AG04450 (cell line): Measurements from ENCODE around the gene KLHL29. TPM values are rescaled to one million over a fixed set of nuclear protein-coding genes. Genes with fewer than 3 reads are reported as not detected.

Experiments
- CTCF ChIA-PET: fragments of 300-600, 350-600 bp; formaldehyde crosslinking; extraction: SDS; loops from one replicate; lab custom pipeline; 2022; ENCODE audit warnings: antibody characterized with exemption, inconsistent platforms; lab: Charles Lee
- POLR2A ChIA-PET: fragments of 350-600 bp; formaldehyde crosslinking; extraction: SDS; loops from one replicate; lab custom pipeline; 2021; ENCODE audit warnings: antibody characterized with exemption, inconsistent platforms; lab: Yijun Ruan, JAX
- DNase-seq: peaks from one replicate; pipeline ENCODE4 v3.0.0-alpha.2; 2011; ENCODE audit warnings: low read depth, low spot score
- H3K27ac ChIP-seq: one replicate; pipeline ENCODE4 v1.5.1; 2012; ENCODE audit warnings: low read depth, low read length, control low read depth
- H3K27me3 ChIP-seq: one replicate; pipeline ENCODE4 v1.6.0; 2012; ENCODE audit warnings: low read length; ENCODE audit not compliant: control insufficient read depth, insufficient read depth
- H3K4me3 ChIP-seq: 2 replicates; pipeline ENCODE4 v1.5.1; 2011; ENCODE audit warnings: mild to moderate bottlenecking, low read depth, low read length, control low read depth
- H3K9me3 ChIP-seq: 2 replicates; pipeline ENCODE4 v1.5.1; 2012; ENCODE audit warnings: low read length; ENCODE audit not compliant: control insufficient read depth, insufficient read depth
- CTCF ChIP-seq: IDR thresholded peaks from 2 replicates; pipeline ENCODE4 v1.5.1; 2011; ENCODE audit warnings: low read depth, low read length, control low read depth, inconsistent platforms
- polyA plus RNA-seq: library from polyadenylated mRNA; depleted of rRNA; stranded (reverse); fragments of >200 nt; gene quantifications from 2 replicates; pipeline ENCODE4 v1.2.3, GENCODE V29; 2011

Gene KLHL29
- polyA plus RNA-seq, 1 experiment: 3.6 TPM

DNA sequence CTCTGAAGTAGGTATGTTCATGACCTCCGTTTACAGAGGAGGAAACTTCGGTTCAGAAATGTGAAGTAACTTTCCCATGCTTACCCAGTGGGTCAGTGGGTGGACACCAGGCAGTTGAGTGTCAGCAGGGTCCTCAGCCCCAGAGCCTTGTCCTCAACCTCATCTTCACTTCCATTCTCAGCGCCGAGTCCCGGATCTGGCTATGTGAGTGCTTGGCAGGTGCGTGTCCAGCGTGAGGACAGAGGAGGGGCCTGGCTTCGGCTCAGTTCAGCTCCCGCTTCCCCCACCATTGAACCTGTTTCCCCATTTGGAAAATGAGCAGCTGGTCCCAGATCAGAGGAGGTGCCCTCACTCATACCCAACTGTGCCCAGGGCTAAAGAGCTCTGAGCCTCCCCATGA lies 274.3 kb downstream of the KLHL29 start:
- POLR2A ChIA-PET: no interaction called here
- TF ChIP-seq CTCF: no peak
- Histone ChIP-seq H3K27me3 (peaks cover under 1% of the 10 kb centered on the region), H3K9me3 (no peaks in the 10 kb centered on the region; the same call in 1 of the 2 replicates), H3K27ac (no peak overlapping the region), H3K4me3 (no peak overlapping the region)
- DNase-seq: no peak
- CTCF ChIA-PET: interaction anchor here (0.6 kb wide), 1 partner anchor 364 kb away, joined by 3 read pairs; no protein-coding TSS in a partner anchor

- Histone ChIP-seq H3K27me3 (peaks cover 5% of the 10 kb centered on the region), H3K4me3 (no peak overlapping the region), H3K9me3 (no peaks in the 10 kb centered on the region; the same call in 1 of the 2 replicates), H3K27ac (no peak overlapping the region)
- DNase-seq: no peak
- TF ChIP-seq CTCF: no peak
- ChIA-PET POLR2A (no interaction called here), CTCF (interaction anchor here (0.6 kb wide), 1 partner anchor 364 kb away, joined by 3 read pairs; no protein-coding TSS in a partner anchor)
Measured at GRCh38 chr2:23659773-23660172, 274.8 kb downstream of the KLHL29 start.

DNA sequence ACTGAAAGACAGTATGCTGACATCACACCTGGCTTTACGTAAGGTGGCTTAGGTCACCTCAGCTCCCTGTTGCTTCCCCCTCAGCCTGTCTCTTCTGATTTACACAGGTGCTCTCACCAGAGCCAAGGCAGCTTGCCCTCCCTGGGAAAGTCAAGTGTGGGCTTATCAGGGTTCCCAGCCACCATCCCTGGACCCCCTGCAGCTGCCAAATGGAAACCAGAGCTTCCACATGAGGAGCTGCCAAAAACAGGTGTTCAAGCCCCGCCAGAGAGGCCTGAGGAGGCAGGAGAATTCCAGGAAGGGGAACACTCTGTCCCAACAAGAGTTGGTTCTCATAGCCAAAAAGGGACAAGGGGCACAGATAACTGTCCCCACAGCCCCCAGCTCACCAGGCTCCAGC lies 275.3 kb downstream of the KLHL29 start:
- no peak for DNase-seq
- H3K27ac ChIP-seq: no peak overlapping the region
- TF ChIP-seq CTCF: no peak
- H3K4me3 ChIP-seq: no peak overlapping the region
- CTCF ChIA-PET: no interaction called here
- no peaks in the 10 kb centered on the region; the same call in 1 of the 2 replicates for H3K9me3 ChIP-seq
- POLR2A ChIA-PET: no interaction called here
- H3K27me3 ChIP-seq: peaks cover 5% of the 10 kb centered on the region

DNA sequence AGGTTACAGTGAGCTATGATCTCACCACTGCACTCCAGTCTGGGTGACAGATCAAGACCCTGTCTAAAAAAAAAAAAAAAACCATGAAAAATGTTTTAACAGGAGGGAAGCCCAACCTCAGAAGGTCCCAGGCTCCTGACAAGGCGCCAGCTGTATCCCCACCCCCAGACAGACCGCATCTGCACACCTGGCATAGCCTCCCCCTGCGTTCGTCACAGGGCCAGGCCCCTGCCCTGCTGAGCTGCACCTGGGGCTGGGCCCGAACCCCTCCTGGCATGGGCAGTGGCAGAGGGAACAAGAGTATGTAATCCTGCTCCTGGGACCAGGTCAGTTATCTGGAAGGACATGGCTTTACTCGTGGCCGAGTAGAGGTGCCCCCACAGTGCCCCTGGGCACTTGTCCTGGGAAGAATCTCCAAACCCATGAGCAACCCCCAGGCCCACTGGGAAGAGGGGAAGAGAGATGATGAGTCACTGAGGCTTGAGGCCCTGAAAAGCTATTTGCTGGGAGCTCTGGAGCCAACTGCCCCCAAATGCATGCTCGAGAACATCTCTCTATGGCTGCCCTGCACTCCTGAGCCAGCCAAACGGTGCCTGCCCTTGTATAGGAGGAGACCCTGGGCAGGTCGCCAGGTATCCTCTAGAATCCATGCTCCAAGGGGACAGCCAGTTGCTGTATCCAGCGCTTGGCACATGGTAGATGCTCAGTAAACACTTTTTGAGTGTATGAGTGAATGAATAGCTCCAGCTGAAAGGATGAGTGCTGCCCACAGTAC lies 276.5 kb downstream of the KLHL29 start:
- Histone ChIP-seq H3K9me3 (no peaks in the 10 kb centered on the region; the same call in 1 of the 2 replicates), H3K27ac (no peak overlapping the region), H3K27me3 (peaks cover 5% of the 10 kb centered on the region), H3K4me3 (no peak overlapping the region)
- TF ChIP-seq CTCF: no peak
- ChIA-PET POLR2A (no interaction called here), CTCF (interaction anchor here (0.6 kb wide), 1 partner anchor 226 kb away, joined by 3 read pairs; no protein-coding TSS in a partner anchor)
- DNase-seq: no peak

- CTCF ChIA-PET: no interaction called here
- Histone ChIP-seq H3K4me3 (no peak overlapping the region), H3K9me3 (no peaks in the 10 kb centered on the region; the same call in 1 of the 2 replicates), H3K27me3 (peaks cover 5% of the 10 kb centered on the region), H3K27ac (no peak overlapping the region)
- POLR2A ChIA-PET: no interaction called here
- no peak for TF ChIP-seq CTCF
- DNase-seq: no peak
Measured at GRCh38 chr2:23662466-23662865, 277.5 kb downstream of the KLHL29 start.
